Stimulated activated CD8-positive, alpha-beta memory T cell treated with anti-CD3 and anti-CD28 coated beads, Interleukin-15, amount 100 ng/mL, for 4 hours (primary cell): Measurements from ENCODE around the gene SIT1.

Source experiments
- DNase-seq, 2 donors: peaks; one replicate each; pipeline ENCODE4 v3.0.0-alpha.2; 2020; ENCODE audit warnings: low read depth in 2 of 2

SIT1 gene

DNA sequence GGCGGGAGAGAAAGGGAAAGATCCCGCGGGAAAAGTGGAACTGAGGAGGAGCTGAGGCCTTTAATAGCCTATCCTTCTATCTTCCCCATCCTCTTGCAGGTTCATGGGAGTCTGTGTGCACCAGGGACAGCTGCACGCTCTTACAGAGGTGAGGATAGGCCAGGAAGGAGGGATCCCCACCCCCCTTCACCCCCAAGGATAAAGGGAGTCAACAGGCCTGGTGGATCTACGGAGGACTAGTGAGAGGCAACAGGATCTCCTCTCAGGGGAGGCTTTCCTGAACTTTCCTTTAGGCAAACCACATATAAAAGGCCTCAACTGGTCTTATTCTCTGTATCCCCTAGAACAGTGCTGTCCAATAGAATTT is 44.6 kb downstream of the SIT1 start:
- no peak for DNase-seq

DNA sequence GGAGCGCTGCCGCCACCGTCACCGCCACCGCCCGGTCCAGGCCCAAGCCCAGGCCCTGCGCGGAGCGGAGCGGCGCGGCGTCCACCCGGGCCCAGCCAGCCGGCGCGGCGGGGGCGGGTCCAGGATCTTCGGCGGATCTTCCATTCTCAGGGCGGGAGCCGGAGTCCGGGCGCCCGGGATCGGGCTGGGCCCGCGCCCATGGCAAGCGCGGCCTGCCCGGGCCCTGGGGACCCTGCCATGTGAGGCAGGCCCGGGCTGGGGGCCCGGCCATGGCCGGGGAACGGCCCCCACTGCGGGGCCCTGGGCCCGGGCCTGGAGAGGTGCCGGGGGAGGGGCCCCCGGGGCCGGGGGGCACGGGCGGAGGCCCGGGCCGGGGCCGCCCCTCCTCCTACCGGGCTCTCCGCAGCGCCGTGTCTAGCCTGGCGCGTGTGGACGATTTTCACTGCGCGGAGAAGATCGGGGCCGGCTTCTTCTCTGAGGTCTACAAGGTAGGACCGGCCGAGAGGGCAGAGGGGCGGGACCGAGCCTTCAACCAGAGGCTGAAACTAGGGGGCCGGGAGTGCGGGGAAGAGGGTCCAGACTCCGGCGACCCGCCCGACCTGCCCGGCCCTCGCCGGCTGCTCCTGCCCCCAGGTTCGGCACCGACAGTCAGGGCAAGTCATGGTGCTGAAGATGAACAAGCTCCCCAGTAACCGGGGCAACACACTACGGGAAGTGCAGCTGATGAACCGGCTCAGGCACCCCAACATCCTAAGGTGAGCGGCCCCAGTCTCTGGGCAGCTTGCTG is 45.2 kb downstream of the SIT1 start:
- DNase-seq = no peak

DNA sequence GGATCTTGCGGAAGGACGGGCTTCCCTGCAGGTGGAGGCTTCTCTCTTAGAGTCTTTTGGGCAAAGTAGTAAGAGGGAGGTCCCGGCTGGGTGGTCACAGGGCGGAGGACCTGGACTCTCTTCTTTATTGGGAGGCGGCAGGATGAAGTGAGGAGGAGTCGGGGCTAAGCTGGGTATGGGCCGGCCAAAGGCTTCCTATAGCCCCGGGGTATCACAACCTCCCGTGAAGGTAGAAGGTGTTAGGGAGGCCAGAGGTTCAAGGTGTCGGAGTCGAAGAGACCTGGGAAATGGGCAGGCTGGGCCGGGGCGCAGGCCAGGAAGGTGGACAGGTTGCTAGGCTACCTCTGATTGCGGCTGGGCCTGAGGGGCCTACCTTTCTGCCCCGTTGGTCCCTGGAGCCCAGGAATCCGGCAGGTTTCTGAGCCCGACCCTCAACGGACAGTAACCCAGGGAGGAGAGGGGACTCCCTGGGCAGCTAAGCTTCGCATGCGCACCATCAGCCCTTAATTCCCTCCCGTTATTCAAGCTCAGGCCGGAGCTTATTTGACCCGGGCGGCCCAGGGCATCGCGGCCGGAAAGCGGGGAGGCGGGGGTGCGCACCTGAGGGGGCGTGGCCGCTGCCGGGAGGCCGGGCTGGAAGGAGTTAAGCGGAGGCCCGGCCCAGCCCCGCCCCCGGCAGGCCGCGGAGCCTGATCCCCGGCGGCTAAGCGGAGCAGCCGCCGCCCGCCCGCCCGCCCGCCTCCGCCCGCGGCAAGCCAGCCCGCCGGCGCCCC is 46.0 kb downstream of the SIT1 start, which contains the start of gene TESK1:
Gene TESK1 (plus strand): TSS at position 685 of the 773 bp plus-strand sequence. CDS start 358 bp downstream, outside the sequence.
- peak; percentile 62 to 71 for DNase-seq

- DNase-seq = peak; percentile 99
These were observed 46.6 kb downstream of the SIT1 start for GRCh38 chr9:35603986-35604577.

- DNase-seq = no peak
These were observed 47.2 kb downstream of the SIT1 start for GRCh38 chr9:35603506-35603985.

DNA sequence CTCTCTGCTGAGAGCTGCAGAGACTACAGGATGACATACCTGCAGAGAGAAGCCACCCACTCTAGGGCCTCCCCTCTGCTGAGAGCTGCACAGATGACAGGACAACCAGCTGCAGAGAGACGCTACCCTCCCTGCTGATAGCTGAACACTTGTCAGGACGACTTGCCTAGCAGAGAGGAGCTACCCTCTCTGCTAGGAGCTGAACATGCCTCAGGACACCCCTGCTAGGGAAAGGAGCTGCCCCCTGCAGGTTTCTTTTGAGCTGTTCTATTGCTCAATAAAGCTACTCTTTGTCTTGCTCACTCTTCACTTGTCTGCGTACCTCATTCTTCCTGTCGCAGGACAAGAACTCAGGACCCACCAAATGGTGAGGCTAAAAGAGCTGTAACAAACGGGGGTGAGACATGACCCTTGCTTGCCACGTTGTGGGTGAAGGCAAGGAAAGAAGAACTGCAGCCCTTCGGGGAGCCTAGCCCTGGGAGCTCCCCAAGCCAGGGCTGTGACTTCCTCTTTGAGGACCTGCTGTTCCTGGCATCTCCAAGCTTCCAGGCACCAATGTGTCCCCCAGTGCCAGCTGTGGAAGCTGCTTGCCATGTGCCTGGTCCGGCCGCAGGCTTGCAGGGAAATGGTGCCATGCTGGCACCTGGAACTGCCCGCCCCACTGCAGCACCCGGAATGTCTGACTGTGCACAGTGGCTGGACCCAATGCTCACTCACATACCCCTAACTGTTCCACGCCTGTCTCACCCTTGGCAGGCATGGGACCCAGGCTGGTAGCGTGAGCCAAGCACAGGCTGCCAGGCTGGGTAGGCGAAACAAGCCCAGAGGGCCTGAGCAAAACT is 50.7 kb downstream of the SIT1 start:
- DNase-seq = no peak
